PFSK-1 (cell line): Measurements from ENCODE around the gene CATSPERZ.

Experiments
- FOXP2 ChIP-seq: optimal IDR thresholded peaks from 2 replicates; pipeline ENCODE3; 2011; ENCODE audit warnings: borderline replicate concordance, control low read depth, inconsistent platforms; ENCODE audit not compliant: insufficient read depth; ENCODE audit errors: extremely low read length, extremely low read depth
- POLR2AphosphoS5 ChIP-seq: IDR thresholded peaks from 2 replicates; pipeline ENCODE4 v1.6.1; 2012; ENCODE audit warnings: low read depth, mild to moderate bottlenecking, control low read depth, low read length, moderate library complexity
- REST ChIP-seq, 2 experiments: IDR thresholded peaks; 2 replicates each; pipeline versions ENCODE4 v1.6.1 to v1.8.0; 2011 to 2012; ENCODE audit warnings: low read depth in 2 of 2, low read length in 2 of 2, control low read depth in 1 of 2, inconsistent platforms in 1 of 2, mild to moderate bottlenecking in 1 of 2, moderate library complexity in 1 of 2; ENCODE audit not compliant: insufficient read depth in 1 of 2
- SIN3A ChIP-seq: IDR thresholded peaks from 2 replicates; pipeline ENCODE4 v1.6.1; 2012; ENCODE audit warnings: mild to moderate bottlenecking, low read length, moderate library complexity, borderline replicate concordance; ENCODE audit not compliant: insufficient read depth
- TAF1 ChIP-seq: IDR thresholded peaks from 2 replicates; pipeline ENCODE4 v1.6.1; 2012; ENCODE audit warnings: low read length, control low read depth, borderline replicate concordance; ENCODE audit not compliant: insufficient read depth

Gene CATSPERZ

GRCh38 chr11:64339286-64339685 is 39.1 kb downstream of the CATSPERZ start:
- no peak for TF ChIP-seq POLR2AphosphoS5
- TF ChIP-seq SIN3A: no peak
- TF ChIP-seq TAF1: no peak
- TF ChIP-seq FOXP2: no peak
- no peak for TF ChIP-seq REST (IDR thresholded peaks at IDR 0.05; ENCODE audit: insufficient read depth in 1 of 2, low read depth in 2 of 2, low read length in 2 of 2)

- TF ChIP-seq POLR2AphosphoS5 (no peak), SIN3A (no peak), REST (IDR thresholded peaks at IDR 0.05; ENCODE audit: insufficient read depth in 1 of 2, low read depth in 2 of 2, low read length in 2 of 2) (no peak), FOXP2 (no peak), TAF1 (no peak)
Measured at GRCh38 chr11:64339754-64340408, 39.7 kb downstream of the CATSPERZ start, which contains the start of gene CCDC88B. Gene CCDC88B, plus strand, starts transcription at chr11:64340204. Its CDS starts 63 bp downstream, at chr11:64340267.

GRCh38 chr11:64340671-64341335 is 40.6 kb downstream of the CATSPERZ start:
- TF ChIP-seq REST (IDR thresholded peaks at IDR 0.05; ENCODE audit: insufficient read depth in 1 of 2, low read depth in 2 of 2, low read length in 2 of 2) (no peak), SIN3A (no peak), POLR2AphosphoS5 (no peak)

GRCh38 chr11:64341429-64341828 is 41.3 kb downstream of the CATSPERZ start:
- TF ChIP-seq SIN3A: no peak
- no peak for TF ChIP-seq TAF1
- no peak for TF ChIP-seq FOXP2
- TF ChIP-seq REST (IDR thresholded peaks at IDR 0.05; ENCODE audit: insufficient read depth in 1 of 2, low read depth in 2 of 2, low read length in 2 of 2): no peak
- no peak for TF ChIP-seq POLR2AphosphoS5
